A673 (cell line): ENCODE data around the gene PCDHGA5.
A peak's percentile ranks its signal among the peaks of the same experiment; 100 is the strongest.

Source experiments
- CTCF ChIP-seq: fragments of 300-800, 200-600 bp; sonication (generic); conservative IDR thresholded peaks from 2 replicates; pipeline ENCODE4 v1.5.1; 2017; ENCODE audit warnings: low read depth, mild to moderate bottlenecking, antibody characterized with exemption, low read length, moderate library complexity, mixed read lengths
- EZH2 ChIP-seq: fragments of 200-600 bp; sonication (generic); IDR thresholded peaks from 2 replicates; pipeline ENCODE4 v1.6.1; 2017; ENCODE audit warnings: borderline replicate concordance, low read depth, mild to moderate bottlenecking, mixed read lengths, antibody characterized with exemption, low read length; ENCODE audit not compliant: poor library complexity, severe bottlenecking

- TF ChIP-seq CTCF = peak; percentile 76
- TF ChIP-seq EZH2 = no peak
Observed at GRCh38 chr5:141349917-141350619, 13.9 kb upstream of the PCDHGA5 start, which contains the start of gene PCDHGB1.
